HCT116 (cell line): ENCODE data around the gene IZUMO1. TPM values are rescaled to one million over a fixed set of nuclear protein-coding genes. Genes with fewer than 3 reads are reported as not detected.

Source experiments
- ATAC-seq: fragments of 200-7000 bp; cut with Tn5 transposase; 2 replicates; pipeline ENCODE4 v1.9.1; 2020; ENCODE audit warnings: mild to moderate bottlenecking, moderate library complexity
- BruUV-seq: library from RNA; stranded (reverse); fragments of 400-500 nt; replicated peaks from 2 replicates; lab custom pipeline; 2021; lab: Mats Ljungman, UMichigan
- CTCF ChIA-PET: fragments of 300-600 bp; sonication (Branson Sonifier 250); formaldehyde crosslinking; loops from one replicate; lab custom pipeline; 2021; ENCODE audit warnings: antibody characterized with exemption; lab: Charles Lee
- POLR2A ChIA-PET: fragments of 300-600, 350-600 bp; sonication (Branson Sonifier 250); formaldehyde crosslinking; loops from one replicate; lab custom pipeline; 2021; ENCODE audit warnings: antibody characterized with exemption; lab: Charles Lee
- RAD21 ChIA-PET, 2 experiments: fragments of 300-600 bp; sonication (Branson Sonifier 250); formaldehyde crosslinking; loops; one replicate each; lab custom pipeline; 2023; ENCODE audit warnings: low total read pairs in 2 of 2; ENCODE audit not compliant: uncharacterized antibody in 2 of 2, unreplicated experiment in 2 of 2, low non-redundant PET in 1 of 2; lab: Charles Lee
- DNase-seq: peaks from one replicate; pipeline ENCODE4 v3.0.0-alpha.2; 2010; ENCODE audit warnings: low read depth, low spot score
- H2AFZ ChIP-seq: fragments of 200-600 bp; shearing (Covaris generic), sonication (generic); 2 replicates; pipeline ENCODE4 v1.6.1; 2017; ENCODE audit warnings: low read depth, mixed run types, mixed read lengths, antibody characterized with exemption, low read length; ENCODE audit not compliant: poor library complexity, severe bottlenecking
- H3K27ac ChIP-seq: 2 replicates; pipeline ENCODE4 v1.5.1; 2012; ENCODE audit warnings: low read depth, low read length
- H3K27me3 ChIP-seq: fragments of 200-600 bp; sonication (generic); 2 replicates; pipeline ENCODE4 v1.6.1; 2016; ENCODE audit warnings: mixed run types, low read length, mixed read lengths; ENCODE audit not compliant: insufficient read depth
- H3K36me3 ChIP-seq, 2 experiments: fragments of 200-500 bp in 1 of 2; fragments of 200-600 bp in 1 of 2; sonication (Bioruptor generic) in 1 of 2; sonication (generic) in 1 of 2; 2 replicates each; pipeline versions ENCODE4 v1.5.1 to v1.6.1; 2014 to 2016; ENCODE audit warnings: low read length in 2 of 2, inconsistent platforms in 1 of 2, mixed read lengths in 1 of 2, mixed run types in 1 of 2; ENCODE audit not compliant: insufficient read depth in 2 of 2, control insufficient read depth in 1 of 2
- H3K4me1 ChIP-seq, 2 experiments: fragments of 200-600 bp in 1 of 2; sonication (generic) in 1 of 2; 2 replicates each; pipeline versions ENCODE4 v1.5.1 to v1.6.1; 2012 to 2017; ENCODE audit warnings: low read length in 2 of 2, inconsistent platforms in 1 of 2, mild to moderate bottlenecking in 1 of 2, mixed read lengths in 1 of 2, mixed run types in 1 of 2, moderate library complexity in 1 of 2; ENCODE audit not compliant: insufficient read depth in 2 of 2, control insufficient read depth in 1 of 2
- H3K4me2 ChIP-seq: fragments of 200-600 bp; sonication (generic); 2 replicates; pipeline ENCODE4 v1.6.1; 2017; ENCODE audit warnings: mixed run types, low read length, mixed read lengths
- H3K4me3 ChIP-seq, 2 experiments: fragments of 200-600 bp in 1 of 2; sonication (generic) in 1 of 2; replicated peaks in 1 of 2; 2 replicates each; pipeline ENCODE4 v1.5.1; 2011 to 2016; ENCODE audit warnings: low read length in 2 of 2, control low read depth in 1 of 2, low read depth in 1 of 2, mild to moderate bottlenecking in 1 of 2, mixed read lengths in 1 of 2, mixed run types in 1 of 2
- H3K79me2 ChIP-seq: fragments of 200-600 bp; sonication (generic); 2 replicates; pipeline ENCODE4 v1.6.1; 2017; ENCODE audit warnings: mild to moderate bottlenecking, mixed run types, low read length, moderate library complexity, mixed read lengths; ENCODE audit not compliant: insufficient read depth
- H3K9ac ChIP-seq: fragments of 200-600 bp; sonication (generic); 2 replicates; pipeline ENCODE4 v1.6.1; 2016; ENCODE audit warnings: low read length, mixed read lengths
- H3K9me2 ChIP-seq: fragments of 200-600 bp; sonication (generic), shearing (Covaris generic); 2 replicates; pipeline ENCODE4 v1.6.1; 2017; ENCODE audit warnings: mixed run types, mild to moderate bottlenecking, moderate library complexity; ENCODE audit not compliant: insufficient read depth
- H3K9me3 ChIP-seq, 2 experiments: fragments of 200-500 bp in 1 of 2; fragments of 200-600 bp in 1 of 2; sonication (Bioruptor generic) in 1 of 2; sonication (generic) in 1 of 2; 2 replicates each; pipeline ENCODE4 v1.6.1; 2014 to 2017; ENCODE audit warnings: low read length in 2 of 2, mixed read lengths in 2 of 2, inconsistent platforms in 1 of 2, low read depth in 1 of 2, mild to moderate bottlenecking in 1 of 2, mixed run types in 1 of 2, moderate library complexity in 1 of 2; ENCODE audit not compliant: control insufficient read depth in 1 of 2, insufficient read depth in 1 of 2
- H4K20me1 ChIP-seq: fragments of 200-600 bp; sonication (generic), shearing (Covaris generic); 2 replicates; pipeline ENCODE4 v1.6.1; 2017; ENCODE audit warnings: mixed run types, mild to moderate bottlenecking, moderate library complexity; ENCODE audit not compliant: insufficient read depth
- CBX3 ChIP-seq: IDR thresholded peaks from 2 replicates; pipeline ENCODE4 v1.6.1; 2012; ENCODE audit warnings: low read depth
- CEBPB ChIP-seq: IDR thresholded peaks from 2 replicates; pipeline ENCODE4 v1.6.1; 2012; ENCODE audit warnings: low read depth
- EGR1 ChIP-seq: IDR thresholded peaks from 2 replicates; pipeline ENCODE4 v1.6.1; 2012; ENCODE audit warnings: low read depth
- EZH2phosphoT487 ChIP-seq: fragments of 200-600 bp; IDR thresholded peaks from 2 replicates; pipeline ENCODE4 v1.6.1; 2018; ENCODE audit warnings: antibody characterized with exemption, borderline replicate concordance
- FOSL1 ChIP-seq: IDR thresholded peaks from 2 replicates; pipeline ENCODE4 v1.6.1; 2012; ENCODE audit warnings: low read depth
- JUND ChIP-seq: IDR thresholded peaks from 2 replicates; pipeline ENCODE4 v1.6.1; 2012
- POLR2AphosphoS5 ChIP-seq: IDR thresholded peaks from 2 replicates; pipeline ENCODE4 v1.6.1; 2011; ENCODE audit warnings: mild to moderate bottlenecking, low read depth, low read length, moderate library complexity
- RAD21 ChIP-seq: IDR thresholded peaks from 2 replicates; pipeline ENCODE4 v1.6.1; 2012; ENCODE audit warnings: low read depth, mild to moderate bottlenecking
- SIN3A ChIP-seq: IDR thresholded peaks from 2 replicates; pipeline ENCODE4 v1.6.1; 2012; ENCODE audit warnings: low read depth
- SRF ChIP-seq: IDR thresholded peaks from 2 replicates; pipeline ENCODE4 v1.6.1; 2012; ENCODE audit warnings: low read depth
- TCF7L2 ChIP-seq: IDR thresholded peaks from 2 replicates; pipeline ENCODE4 v1.7.0; 2011; ENCODE audit warnings: borderline replicate concordance, inconsistent platforms; ENCODE audit not compliant: insufficient read depth, insufficient read length; ENCODE audit errors: extremely low read depth
- YY1 ChIP-seq: IDR thresholded peaks from 2 replicates; pipeline ENCODE4 v1.6.1; 2011; ENCODE audit warnings: low read length, low read depth, moderate library complexity, mild to moderate bottlenecking; ENCODE audit not compliant: insufficient replicate concordance; ENCODE audit errors: extremely low read depth
- ZFX ChIP-seq: fragments of 450-650 bp; IDR thresholded peaks from 2 replicates; pipeline ENCODE4 v1.6.1; 2017
- intact Hi-C: fragments of 100-400 bp; cut with micrococcal nuclease; formaldehyde crosslinking; loops from 2 replicates; pipeline ENCODE4 v1.10.0; 2022
- total RNA-seq: library from RNA; stranded (reverse); gene quantifications from one replicate; pipeline ENCODE4 v1.2.1, GENCODE V29; 2021; ENCODE audit not compliant: unreplicated experiment
- TF ChIP-seq, protein P1 (sequence below): IDR thresholded peaks from 2 replicates; pipeline ENCODE4 v1.6.1; 2012; ENCODE audit warnings: low read depth
- TF ChIP-seq, protein P2 (sequence below): IDR thresholded peaks from 2 replicates; pipeline ENCODE4 v1.6.1; 2012
- TF ChIP-seq, protein P3 (sequence below): IDR thresholded peaks from 2 replicates; pipeline ENCODE4 v1.6.1; 2012
- TF ChIP-seq, protein P4 (sequence below), 3 experiments: fragments of 200-600 bp in 1 of 3; sonication (generic) in 1 of 3; IDR thresholded peaks in 2 of 3; conservative IDR thresholded peaks in 1 of 3; 2 replicates each; pipeline ENCODE4 v1.5.1; 2012 to 2017; ENCODE audit warnings: low read depth in 2 of 3, low read length in 2 of 3, antibody characterized with exemption in 1 of 3, borderline replicate concordance in 1 of 3, control low read depth in 1 of 3, mild to moderate bottlenecking in 1 of 3, mixed read lengths in 1 of 3, mixed run types in 1 of 3, moderate library complexity in 1 of 3; ENCODE audit not compliant: insufficient read depth in 1 of 3
- TF ChIP-seq, protein P5 (sequence below): IDR thresholded peaks from 2 replicates; pipeline ENCODE4 v1.6.1; 2011; ENCODE audit warnings: mild to moderate bottlenecking, low read length, moderate library complexity; ENCODE audit not compliant: insufficient replicate concordance; ENCODE audit errors: extremely low read depth

IZUMO1 gene
- total RNA-seq, 1 experiment from 2014 or later = 1.7 TPM

DNA sequence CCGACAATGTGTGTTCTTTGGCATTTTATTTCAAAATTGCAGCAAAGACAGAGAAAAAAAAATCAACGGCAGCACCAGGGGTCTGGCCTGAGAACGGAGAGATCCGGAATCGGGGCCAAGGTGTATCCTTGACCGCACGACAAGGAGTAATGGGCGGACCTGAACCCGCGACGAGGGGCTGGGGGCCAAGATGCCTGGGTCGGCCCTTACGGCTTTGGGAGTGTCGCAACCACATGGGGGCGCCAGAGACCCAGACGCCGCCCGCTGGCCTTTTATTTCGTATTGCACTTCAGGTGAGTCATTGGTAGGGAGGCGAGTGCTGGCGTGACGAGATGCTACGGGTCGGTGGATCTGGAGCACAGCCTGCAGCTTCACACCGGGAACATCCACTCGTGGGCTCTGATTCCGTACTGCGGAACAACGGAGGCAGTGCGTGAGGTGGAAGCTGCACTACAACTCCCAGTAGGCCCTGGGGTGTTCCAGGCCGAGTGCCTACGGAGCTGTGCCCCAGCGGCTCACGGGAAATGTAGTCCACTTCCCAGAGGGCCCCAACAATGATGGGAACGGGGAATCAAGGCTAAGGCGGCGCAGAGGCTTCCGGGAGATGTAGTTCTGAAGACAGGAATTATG lies 48.5 kb upstream of the IZUMO1 start:
- POLR2A ChIA-PET = interaction anchor here (0.7 to 1.7 kb wide), 5 partner anchors 16 to 77 kb away, joined by 3 to 7 read pairs (median 4); partner anchors contain the start of genes BCAT2 and PPP1R15A
- H3K4me1 ChIP-seq = peaks cover 0 to 11% of the 10 kb centered on the region in 2 experiments; a peak in 1 of 4 replicates
- H3K9ac ChIP-seq = no peak overlapping the region
- RAD21 ChIA-PET = interaction anchor here (0.5 to 1.4 kb wide), 12 partner anchors 15 to 430 kb away, joined by 3 to 6 read pairs (median 3); partner anchors contain the start of genes HSD17B14 (in 2 of the 2), BCAT2 (in 1 of the 2), GYS1 (in 1 of the 2) and NUCB1 (in 1 of the 2)
- no TSS peak for BruUV-seq
- H2AFZ ChIP-seq = no peak overlapping the region
- H4K20me1 ChIP-seq = no peaks in the 10 kb centered on the region
- H3K9me3 ChIP-seq = no peaks in the 10 kb centered on the region
- H3K27ac ChIP-seq = peak overlapping the region; percentile 41
- peak; percentile 99 for ATAC-seq
- H3K4me2 ChIP-seq = peak overlapping the region; percentile 59
- intact Hi-C loops = loop anchor here (1.0 kb wide), 1 partner anchor 40 kb away; no protein-coding TSS in a partner anchor
- H3K27me3 ChIP-seq = no peaks in the 10 kb centered on the region
- no peaks in the 10 kb centered on the region for H3K36me3 ChIP-seq
- no peaks in the 10 kb centered on the region for H3K9me2 ChIP-seq
- H3K4me3 ChIP-seq = peak overlapping the region; percentile 10 to 27; a peak in 3 of 4 replicates
- CTCF ChIA-PET = interaction anchor here (0.6 to 3.0 kb wide), 30 partner anchors 10 to 404 kb away, joined by 3 to 38 read pairs (median 4); partner anchors contain the start of genes BCAT2, CA11, GYS1 and HSD17B14
- no peaks in the 10 kb centered on the region for H3K79me2 ChIP-seq
- peak; percentile 81 for DNase-seq
- TF ChIP-seq SIN3A (no peak), YY1 (peak; percentile 80), CEBPB (no peak), TCF7L2 (peak; percentile 44), CBX3 (no peak), RAD21 (peak; percentile 99), EZH2phosphoT487 (no peak), ZFX (peak; percentile 25; the same call in 1 of the 2 replicates), JUND (no peak), SRF (no peak), FOSL1 (no peak), EGR1 (no peak), POLR2AphosphoS5 (peak; percentile 53)
- TF ChIP-seq, protein P1, sequence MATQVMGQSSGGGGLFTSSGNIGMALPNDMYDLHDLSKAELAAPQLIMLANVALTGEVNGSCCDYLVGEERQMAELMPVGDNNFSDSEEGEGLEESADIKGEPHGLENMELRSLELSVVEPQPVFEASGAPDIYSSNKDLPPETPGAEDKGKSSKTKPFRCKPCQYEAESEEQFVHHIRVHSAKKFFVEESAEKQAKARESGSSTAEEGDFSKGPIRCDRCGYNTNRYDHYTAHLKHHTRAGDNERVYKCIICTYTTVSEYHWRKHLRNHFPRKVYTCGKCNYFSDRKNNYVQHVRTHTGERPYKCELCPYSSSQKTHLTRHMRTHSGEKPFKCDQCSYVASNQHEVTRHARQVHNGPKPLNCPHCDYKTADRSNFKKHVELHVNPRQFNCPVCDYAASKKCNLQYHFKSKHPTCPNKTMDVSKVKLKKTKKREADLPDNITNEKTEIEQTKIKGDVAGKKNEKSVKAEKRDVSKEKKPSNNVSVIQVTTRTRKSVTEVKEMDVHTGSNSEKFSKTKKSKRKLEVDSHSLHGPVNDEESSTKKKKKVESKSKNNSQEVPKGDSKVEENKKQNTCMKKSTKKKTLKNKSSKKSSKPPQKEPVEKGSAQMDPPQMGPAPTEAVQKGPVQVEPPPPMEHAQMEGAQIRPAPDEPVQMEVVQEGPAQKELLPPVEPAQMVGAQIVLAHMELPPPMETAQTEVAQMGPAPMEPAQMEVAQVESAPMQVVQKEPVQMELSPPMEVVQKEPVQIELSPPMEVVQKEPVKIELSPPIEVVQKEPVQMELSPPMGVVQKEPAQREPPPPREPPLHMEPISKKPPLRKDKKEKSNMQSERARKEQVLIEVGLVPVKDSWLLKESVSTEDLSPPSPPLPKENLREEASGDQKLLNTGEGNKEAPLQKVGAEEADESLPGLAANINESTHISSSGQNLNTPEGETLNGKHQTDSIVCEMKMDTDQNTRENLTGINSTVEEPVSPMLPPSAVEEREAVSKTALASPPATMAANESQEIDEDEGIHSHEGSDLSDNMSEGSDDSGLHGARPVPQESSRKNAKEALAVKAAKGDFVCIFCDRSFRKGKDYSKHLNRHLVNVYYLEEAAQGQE = no peak
- TF ChIP-seq, protein P2, sequence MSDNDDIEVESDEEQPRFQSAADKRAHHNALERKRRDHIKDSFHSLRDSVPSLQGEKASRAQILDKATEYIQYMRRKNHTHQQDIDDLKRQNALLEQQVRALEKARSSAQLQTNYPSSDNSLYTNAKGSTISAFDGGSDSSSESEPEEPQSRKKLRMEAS = no peak
- TF ChIP-seq, protein P3, sequence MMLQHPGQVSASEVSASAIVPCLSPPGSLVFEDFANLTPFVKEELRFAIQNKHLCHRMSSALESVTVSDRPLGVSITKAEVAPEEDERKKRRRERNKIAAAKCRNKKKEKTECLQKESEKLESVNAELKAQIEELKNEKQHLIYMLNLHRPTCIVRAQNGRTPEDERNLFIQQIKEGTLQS = no peak
- TF ChIP-seq, protein P4, sequence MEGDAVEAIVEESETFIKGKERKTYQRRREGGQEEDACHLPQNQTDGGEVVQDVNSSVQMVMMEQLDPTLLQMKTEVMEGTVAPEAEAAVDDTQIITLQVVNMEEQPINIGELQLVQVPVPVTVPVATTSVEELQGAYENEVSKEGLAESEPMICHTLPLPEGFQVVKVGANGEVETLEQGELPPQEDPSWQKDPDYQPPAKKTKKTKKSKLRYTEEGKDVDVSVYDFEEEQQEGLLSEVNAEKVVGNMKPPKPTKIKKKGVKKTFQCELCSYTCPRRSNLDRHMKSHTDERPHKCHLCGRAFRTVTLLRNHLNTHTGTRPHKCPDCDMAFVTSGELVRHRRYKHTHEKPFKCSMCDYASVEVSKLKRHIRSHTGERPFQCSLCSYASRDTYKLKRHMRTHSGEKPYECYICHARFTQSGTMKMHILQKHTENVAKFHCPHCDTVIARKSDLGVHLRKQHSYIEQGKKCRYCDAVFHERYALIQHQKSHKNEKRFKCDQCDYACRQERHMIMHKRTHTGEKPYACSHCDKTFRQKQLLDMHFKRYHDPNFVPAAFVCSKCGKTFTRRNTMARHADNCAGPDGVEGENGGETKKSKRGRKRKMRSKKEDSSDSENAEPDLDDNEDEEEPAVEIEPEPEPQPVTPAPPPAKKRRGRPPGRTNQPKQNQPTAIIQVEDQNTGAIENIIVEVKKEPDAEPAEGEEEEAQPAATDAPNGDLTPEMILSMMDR (IDR thresholded peaks at IDR 0.05 in 2 of 3, conservative IDR thresholded peaks at IDR 0.05 in 1 of 3; ENCODE audit: borderline replicate concordance in 1 of 3, insufficient read depth in 1 of 3, low read depth in 2 of 3, low read length in 2 of 3) = peak; percentile 93 to 96 (median 93)
- TF ChIP-seq, protein P5, sequence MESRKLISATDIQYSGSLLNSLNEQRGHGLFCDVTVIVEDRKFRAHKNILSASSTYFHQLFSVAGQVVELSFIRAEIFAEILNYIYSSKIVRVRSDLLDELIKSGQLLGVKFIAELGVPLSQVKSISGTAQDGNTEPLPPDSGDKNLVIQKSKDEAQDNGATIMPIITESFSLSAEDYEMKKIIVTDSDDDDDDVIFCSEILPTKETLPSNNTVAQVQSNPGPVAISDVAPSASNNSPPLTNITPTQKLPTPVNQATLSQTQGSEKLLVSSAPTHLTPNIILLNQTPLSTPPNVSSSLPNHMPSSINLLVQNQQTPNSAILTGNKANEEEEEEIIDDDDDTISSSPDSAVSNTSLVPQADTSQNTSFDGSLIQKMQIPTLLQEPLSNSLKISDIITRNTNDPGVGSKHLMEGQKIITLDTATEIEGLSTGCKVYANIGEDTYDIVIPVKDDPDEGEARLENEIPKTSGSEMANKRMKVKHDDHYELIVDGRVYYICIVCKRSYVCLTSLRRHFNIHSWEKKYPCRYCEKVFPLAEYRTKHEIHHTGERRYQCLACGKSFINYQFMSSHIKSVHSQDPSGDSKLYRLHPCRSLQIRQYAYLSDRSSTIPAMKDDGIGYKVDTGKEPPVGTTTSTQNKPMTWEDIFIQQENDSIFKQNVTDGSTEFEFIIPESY = no peak
